Panc1 (cell line): ENCODE measurements around the gene NLRP12. TPM values are rescaled to one million over a fixed set of nuclear protein-coding genes. Genes with fewer than 3 reads are reported as not detected.

ENCODE experiments used
- ATAC-seq: fragments of 200-7000 bp; cut with Tn5 transposase; 2 replicates; pipeline ENCODE4 v1.9.1; 2020; ENCODE audit warnings: mild to moderate bottlenecking, moderate library complexity
- BruUV-seq: library from RNA; stranded (reverse); fragments of 400-500 nt; replicated peaks from 2 replicates; lab custom pipeline; 2021; lab: Mats Ljungman, UMichigan
- CTCF ChIA-PET: fragments of 300-600 bp; sonication (Branson Sonifier 250); formaldehyde crosslinking; loops from one replicate; lab custom pipeline; 2022; ENCODE audit warnings: antibody characterized with exemption; lab: Charles Lee
- POLR2A ChIA-PET: fragments of 300-600 bp; sonication (Branson Sonifier 250); formaldehyde crosslinking; loops from one replicate; lab custom pipeline; 2022; ENCODE audit warnings: antibody characterized with exemption; lab: Charles Lee
- DNase-seq: peaks from one replicate; pipeline ENCODE4 v3.0.0-alpha.2; 2010; ENCODE audit warnings: low read depth, low spot score
- H3K27ac ChIP-seq: 2 replicates; pipeline ENCODE4 v1.5.1; 2011; ENCODE audit warnings: mild to moderate bottlenecking, low read length, inconsistent platforms
- H3K27me3 ChIP-seq: fragments of 200-500 bp; sonication (Bioruptor generic); 2 replicates; pipeline ENCODE4 v1.6.0; 2014; ENCODE audit warnings: low read length, inconsistent platforms; ENCODE audit not compliant: control insufficient read depth, insufficient read depth
- H3K36me3 ChIP-seq: fragments of 200-500 bp; sonication (Bioruptor generic); 2 replicates; pipeline ENCODE4 v1.5.1; 2014; ENCODE audit warnings: inconsistent platforms, mild to moderate bottlenecking, low read length, moderate library complexity; ENCODE audit not compliant: control insufficient read depth, insufficient read depth
- H3K4me1 ChIP-seq: 2 replicates; pipeline ENCODE4 v1.5.1; 2011; ENCODE audit warnings: inconsistent platforms, mild to moderate bottlenecking, low read length, moderate library complexity; ENCODE audit not compliant: control insufficient read depth, insufficient read depth
- H3K4me3 ChIP-seq, 2 experiments: 2 replicates each; pipeline ENCODE4 v1.5.1; 2011 to 2012; ENCODE audit warnings: low read depth in 2 of 2, low read length in 2 of 2, mild to moderate bottlenecking in 2 of 2, inconsistent platforms in 1 of 2, moderate library complexity in 1 of 2
- H3K9me3 ChIP-seq: fragments of 200-500 bp; sonication (Bioruptor generic); 2 replicates; pipeline ENCODE4 v1.5.1; 2014; ENCODE audit warnings: low read depth, mild to moderate bottlenecking, inconsistent platforms, low read length, moderate library complexity; ENCODE audit not compliant: control insufficient read depth, insufficient read depth
- CTCF ChIP-seq: fragments of 450-650 bp; IDR thresholded peaks from 2 replicates; pipeline ENCODE4 v1.5.1; 2017; ENCODE audit warnings: mild to moderate bottlenecking
- POLR2AphosphoS5 ChIP-seq: IDR thresholded peaks from 2 replicates; pipeline ENCODE4 v1.6.1; 2012; ENCODE audit warnings: mild to moderate bottlenecking, low read depth, low read length, moderate library complexity
- REST ChIP-seq, 2 experiments: IDR thresholded peaks; 2 replicates each; pipeline ENCODE4 v1.6.1; 2011 to 2012; ENCODE audit warnings: low read depth in 2 of 2, control low read depth in 1 of 2, low read length in 1 of 2, mild to moderate bottlenecking in 1 of 2, moderate library complexity in 1 of 2; ENCODE audit not compliant: insufficient read depth in 1 of 2
- SIN3A ChIP-seq: IDR thresholded peaks from 2 replicates; pipeline ENCODE4 v1.6.1; 2012; ENCODE audit warnings: low read depth, mild to moderate bottlenecking, low read length, moderate library complexity, borderline replicate concordance; ENCODE audit not compliant: insufficient read depth
- TCF7L2 ChIP-seq: IDR thresholded peaks from 2 replicates; pipeline ENCODE4 v1.6.1; 2011; ENCODE audit warnings: mild to moderate bottlenecking, low read depth, low read length, inconsistent platforms
- in situ Hi-C: cut with HindIII; loops from 2 replicates; pipeline ENCODE4 v1.10.0; 2016; ENCODE audit warnings: low sequenced_read_pairs, low pct_unique_long_range_greater_than_20kb
- intact Hi-C: fragments of 100-400 bp; cut with micrococcal nuclease; formaldehyde crosslinking; loops from one replicate; pipeline ENCODE4 v1.10.0; 2022; ENCODE audit not compliant: unreplicated experiment
- total RNA-seq: library from RNA; stranded (reverse); gene quantifications from one replicate; pipeline ENCODE4 v1.2.1, GENCODE V29; 2021; ENCODE audit not compliant: unreplicated experiment

The NLRP12 gene
- total RNA-seq, 1 experiment from 2014 or later = 0.05 TPM

- in situ Hi-C loops = loop anchor here (10.0 kb wide), 1 partner anchor 56 kb away; the partner anchor contains the start of gene CACNG7
- Histone ChIP-seq H3K27me3 (no peaks in the 10 kb centered on the region), H3K4me1 (no peaks in the 10 kb centered on the region), H3K9me3 (no peaks in the 10 kb centered on the region), H3K27ac (peak overlapping the region; percentile 32; the same call in 1 of the 2 replicates), H3K4me3 (no peak overlapping the region), H3K36me3 (no peaks in the 10 kb centered on the region)
- ChIA-PET CTCF (no interaction called here), POLR2A (interaction anchor here (0.6 to 1.3 kb wide), 4 partner anchors 16 to 366 kb away, joined by 3 to 7 read pairs (median 5); no protein-coding TSS in a partner anchor)
- no TSS peak for BruUV-seq
- DNase-seq (no peak), ATAC-seq (no peak)
- no peak for TF ChIP-seq CTCF
- no peak for TF ChIP-seq REST (IDR thresholded peaks at IDR 0.05; ENCODE audit: insufficient read depth in 1 of 2, low read depth in 2 of 2, low read length in 1 of 2)
- TF ChIP-seq SIN3A = no peak
- no peak for TF ChIP-seq TCF7L2
- no peak for TF ChIP-seq POLR2AphosphoS5
- intact Hi-C loops = loop anchor here (10.0 kb wide), 1 partner anchor 136 kb away; no protein-coding TSS in a partner anchor
These were observed 25.1 kb upstream of the NLRP12 start for GRCh38 chr19:53849237-53849676.

- Histone ChIP-seq H3K27ac (peak overlapping the region; percentile 8; the same call in 1 of the 2 replicates), H3K4me3 (no peak overlapping the region), H3K4me1 (peaks cover 10% of the 10 kb centered on the region), H3K36me3 (no peaks in the 10 kb centered on the region), H3K9me3 (no peaks in the 10 kb centered on the region), H3K27me3 (no peaks in the 10 kb centered on the region)
- BruUV-seq = no TSS peak
- intact Hi-C loops = loop anchor here (10.0 kb wide), 1 partner anchor 137 kb away; no protein-coding TSS in a partner anchor
- no peak for ATAC-seq
- no peak for DNase-seq
- POLR2A ChIA-PET = no interaction called here
- CTCF ChIA-PET = no interaction called here
- in situ Hi-C loops = loop anchor here (10.0 kb wide), 1 partner anchor 57 kb away; the partner anchor contains the start of gene CACNG7
- no peak for TF ChIP-seq TCF7L2
- TF ChIP-seq CTCF = no peak
- no peak for TF ChIP-seq POLR2AphosphoS5
- TF ChIP-seq SIN3A = no peak
- no peak for TF ChIP-seq REST (IDR thresholded peaks at IDR 0.05; ENCODE audit: insufficient read depth in 1 of 2, low read depth in 2 of 2, low read length in 1 of 2)
These were observed 23.4 kb upstream of the NLRP12 start for GRCh38 chr19:53847555-53847954.
